Measurements from ENCODE around the gene ADGRG3.

ADGRG3 gene

GRCh38 chr16:57645691-57646387 lies 22.3 kb upstream of the ADGRG3 start:
- Histone ChIP-seq H3K27ac (ENCODE audit: insufficient read depth in 1 of 2, low read depth in 1 of 2, low read length in 2 of 2, poor library complexity in 1 of 2, severe bottlenecking in 2 of 2) (no peak overlapping the region), H3K36me3 (ENCODE audit: control insufficient read depth in 4 of 4, insufficient read depth in 4 of 4, low read length in 3 of 4) (peaks cover 4 to 48% (median 23%) of the 10 kb centered on the region in 4 experiments), H3K4me3 (ENCODE audit: control insufficient read depth in 1 of 7, extremely low read depth in 1 of 7, insufficient read depth in 4 of 7, low read depth in 2 of 7, low read length in 6 of 7) (peak overlapping the region in 1 of 7 experiments; percentile 1), H3K9me3 (ENCODE audit: control extremely low read depth in 1 of 5, control insufficient read depth in 4 of 5, insufficient read depth in 2 of 5, low read depth in 1 of 5, low read length in 4 of 5) (no peaks in the 10 kb centered on the region), H3K27me3 (replicated peaks in 2 of 5; ENCODE audit: control insufficient read depth in 4 of 5, insufficient read depth in 5 of 5, low read length in 4 of 5) (no peaks in the 10 kb centered on the region), H3K4me1 (ENCODE audit: control extremely low read depth in 1 of 4, control insufficient read depth in 4 of 4, insufficient read depth in 4 of 4, low read length in 3 of 4) (peaks cover 7 to 81% (median 75%) of the 10 kb centered on the region in 4 experiments)
- CTCF ChIA-PET: interaction anchor here (0.6 to 11.4 kb wide), 10 partner anchors 9 to 123 kb away, joined by 3 to 500 read pairs (median 4); partner anchors contain the start of genes ADGRG1 and DRC7
- peak in 1 of 3 donors; percentile 38 for DNase-seq
- POLR2A ChIA-PET: interaction anchor here (0.7 to 2.2 kb wide), 7 partner anchors 11 to 103 kb away, joined by 3 to 7 read pairs (median 4); partner anchors contain the start of genes ADGRG1 and ADGRG5
- 77% methylated on average over 11 of the region's 24 CpGs for WGBS (ENCODE audit: insufficient coverage)

GRCh38 chr16:57646388-57647039 lies 21.6 kb upstream of the ADGRG3 start:
- Histone ChIP-seq H3K4me3 (ENCODE audit: control insufficient read depth in 1 of 7, extremely low read depth in 1 of 7, insufficient read depth in 4 of 7, low read depth in 2 of 7, low read length in 6 of 7) (no peak overlapping the region), H3K27me3 (replicated peaks in 2 of 5; ENCODE audit: control insufficient read depth in 4 of 5, insufficient read depth in 5 of 5, low read length in 4 of 5) (no peaks in the 10 kb centered on the region), H3K9me3 (ENCODE audit: control extremely low read depth in 1 of 5, control insufficient read depth in 4 of 5, insufficient read depth in 2 of 5, low read depth in 1 of 5, low read length in 4 of 5) (no peaks in the 10 kb centered on the region), H3K4me1 (ENCODE audit: control extremely low read depth in 1 of 4, control insufficient read depth in 4 of 4, insufficient read depth in 4 of 4, low read length in 3 of 4) (peaks cover 7 to 77% (median 70%) of the 10 kb centered on the region in 4 experiments), H3K36me3 (ENCODE audit: control insufficient read depth in 4 of 4, insufficient read depth in 4 of 4, low read length in 3 of 4) (peaks cover 4 to 50% (median 26%) of the 10 kb centered on the region in 4 experiments), H3K27ac (ENCODE audit: insufficient read depth in 1 of 2, low read depth in 1 of 2, low read length in 2 of 2, poor library complexity in 1 of 2, severe bottlenecking in 2 of 2) (no peak overlapping the region)
- CTCF ChIA-PET: interaction anchor here (0.7 to 11.4 kb wide), 9 partner anchors 10 to 101 kb away, joined by 3 to 500 read pairs (median 9); partner anchors contain the start of genes ADGRG1 and DRC7
- 83% methylated on average over 9 of the region's 14 CpGs for WGBS (ENCODE audit: insufficient coverage)
- POLR2A ChIA-PET: interaction anchor here (1.0 to 2.2 kb wide), 5 partner anchors 12 to 54 kb away, joined by 3 to 7 read pairs (median 4); partner anchors contain the start of gene ADGRG1
- DNase-seq: peak in 2 of 3 donors; percentile 72 to 80

- Histone ChIP-seq H3K27ac (ENCODE audit: insufficient read depth in 1 of 2, low read depth in 1 of 2, low read length in 2 of 2, poor library complexity in 1 of 2, severe bottlenecking in 2 of 2) (peak overlapping the region; percentile 1 to 57), H3K27me3 (replicated peaks in 2 of 5; ENCODE audit: control insufficient read depth in 4 of 5, insufficient read depth in 5 of 5, low read length in 4 of 5) (no peaks in the 10 kb centered on the region), H3K36me3 (ENCODE audit: control insufficient read depth in 4 of 4, insufficient read depth in 4 of 4, low read length in 3 of 4) (peaks cover 4 to 52% (median 31%) of the 10 kb centered on the region in 4 experiments), H3K4me1 (ENCODE audit: control extremely low read depth in 1 of 4, control insufficient read depth in 4 of 4, insufficient read depth in 4 of 4, low read length in 3 of 4) (peaks cover 7 to 85% (median 69%) of the 10 kb centered on the region in 4 experiments), H3K9me3 (ENCODE audit: control extremely low read depth in 1 of 5, control insufficient read depth in 4 of 5, insufficient read depth in 2 of 5, low read depth in 1 of 5, low read length in 4 of 5) (no peaks in the 10 kb centered on the region), H3K4me3 (ENCODE audit: control insufficient read depth in 1 of 7, extremely low read depth in 1 of 7, insufficient read depth in 4 of 7, low read depth in 2 of 7, low read length in 6 of 7) (peak overlapping the region in 1 of 7 experiments; percentile 11)
- CTCF ChIA-PET: interaction anchor here (0.7 to 11.4 kb wide), 18 partner anchors 11 to 152 kb away, joined by 3 to 500 read pairs (median 6); partner anchors contain the start of genes ADGRG1 and DRC7
- DNase-seq: peak in 2 of 3 donors; percentile 50 to 55
- WGBS (ENCODE audit: insufficient coverage): 62% methylated on average over 6 of the region's 10 CpGs
- POLR2A ChIA-PET: interaction anchor here (0.7 to 2.2 kb wide), 8 partner anchors 8 to 482 kb away, joined by 3 to 8 read pairs (median 4); partner anchors contain the start of gene CFAP20
Measured at GRCh38 chr16:57647136-57647875, 20.8 kb upstream of the ADGRG3 start.

GRCh38 chr16:57648125-57648524 lies 20.0 kb upstream of the ADGRG3 start:
- H3K27me3 ChIP-seq (replicated peaks in 2 of 5; ENCODE audit: control insufficient read depth in 4 of 5, insufficient read depth in 5 of 5, low read length in 4 of 5): no peaks in the 10 kb centered on the region
- DNase-seq: peak in 2 of 3 donors; percentile 61 to 70
- H3K9me3 ChIP-seq (ENCODE audit: control extremely low read depth in 1 of 5, control insufficient read depth in 4 of 5, insufficient read depth in 2 of 5, low read depth in 1 of 5, low read length in 4 of 5): no peaks in the 10 kb centered on the region
- peaks cover 4 to 54% (median 36%) of the 10 kb centered on the region in 4 experiments for H3K36me3 ChIP-seq (ENCODE audit: control insufficient read depth in 4 of 4, insufficient read depth in 4 of 4, low read length in 3 of 4)
- POLR2A ChIA-PET: interaction anchor here (0.7 to 1.6 kb wide), 7 partner anchors 9 to 481 kb away, joined by 3 to 8 read pairs (median 3); partner anchors contain the start of gene CFAP20
- peaks cover 7 to 85% (median 69%) of the 10 kb centered on the region in 4 experiments for H3K4me1 ChIP-seq (ENCODE audit: control extremely low read depth in 1 of 4, control insufficient read depth in 4 of 4, insufficient read depth in 4 of 4, low read length in 3 of 4)
- CTCF ChIA-PET: interaction anchor here (0.8 to 11.4 kb wide), 34 partner anchors 9 to 151 kb away, joined by 3 to 500 read pairs (median 4); partner anchors contain the start of genes ADGRG1, ADGRG3, ADGRG5 and DRC7
- WGBS (ENCODE audit: insufficient coverage): 84% methylated on average over 2 of the region's 5 CpGs
- H3K4me3 ChIP-seq (ENCODE audit: control insufficient read depth in 1 of 7, extremely low read depth in 1 of 7, insufficient read depth in 4 of 7, low read depth in 2 of 7, low read length in 6 of 7): no peak overlapping the region
- peak overlapping the region in 1 of 2 experiments; percentile 1 for H3K27ac ChIP-seq (ENCODE audit: insufficient read depth in 1 of 2, low read depth in 1 of 2, low read length in 2 of 2, poor library complexity in 1 of 2, severe bottlenecking in 2 of 2)

GRCh38 chr16:57648581-57649442 lies 19.3 kb upstream of the ADGRG3 start:
- peaks cover 4 to 55% (median 37%) of the 10 kb centered on the region in 4 experiments for H3K36me3 ChIP-seq (ENCODE audit: control insufficient read depth in 4 of 4, insufficient read depth in 4 of 4, low read length in 3 of 4)
- ChIA-PET POLR2A (interaction anchor here (1.3 to 1.6 kb wide), 2 partner anchors 39 to 49 kb away, joined by 3 to 8 read pairs; no protein-coding TSS in a partner anchor), CTCF (interaction anchor here (0.7 to 11.4 kb wide), 44 partner anchors 9 to 437 kb away, joined by 3 to 500 read pairs (median 4); partner anchors contain the start of genes ADGRG1, ADGRG3 and ADGRG5)
- no peaks in the 10 kb centered on the region for H3K9me3 ChIP-seq (ENCODE audit: control extremely low read depth in 1 of 5, control insufficient read depth in 4 of 5, insufficient read depth in 2 of 5, low read depth in 1 of 5, low read length in 4 of 5)
- H3K27me3 ChIP-seq (replicated peaks in 2 of 5; ENCODE audit: control insufficient read depth in 4 of 5, insufficient read depth in 5 of 5, low read length in 4 of 5): no peaks in the 10 kb centered on the region
- WGBS (ENCODE audit: insufficient coverage): 52% methylated on average over 18 of the region's 18 CpGs
- H3K4me3 ChIP-seq (ENCODE audit: control insufficient read depth in 1 of 7, extremely low read depth in 1 of 7, insufficient read depth in 4 of 7, low read depth in 2 of 7, low read length in 6 of 7): no peak overlapping the region
- peaks cover 7 to 85% (median 70%) of the 10 kb centered on the region in 4 experiments for H3K4me1 ChIP-seq (ENCODE audit: control extremely low read depth in 1 of 4, control insufficient read depth in 4 of 4, insufficient read depth in 4 of 4, low read length in 3 of 4)
- H3K27ac ChIP-seq (ENCODE audit: insufficient read depth in 1 of 2, low read depth in 1 of 2, low read length in 2 of 2, poor library complexity in 1 of 2, severe bottlenecking in 2 of 2): no peak overlapping the region
- peak; percentile 76 to 90 (median 88) for DNase-seq

- DNase-seq: no peak
- Histone ChIP-seq H3K4me3 (ENCODE audit: control insufficient read depth in 1 of 7, extremely low read depth in 1 of 7, insufficient read depth in 4 of 7, low read depth in 2 of 7, low read length in 6 of 7) (no peak overlapping the region), H3K4me1 (ENCODE audit: control extremely low read depth in 1 of 4, control insufficient read depth in 4 of 4, insufficient read depth in 4 of 4, low read length in 3 of 4) (peaks cover 5 to 85% (median 69%) of the 10 kb centered on the region in 4 experiments), H3K27me3 (replicated peaks in 2 of 5; ENCODE audit: control insufficient read depth in 4 of 5, insufficient read depth in 5 of 5, low read length in 4 of 5) (no peaks in the 10 kb centered on the region), H3K36me3 (ENCODE audit: control insufficient read depth in 4 of 4, insufficient read depth in 4 of 4, low read length in 3 of 4) (peaks cover 2 to 54% (median 36%) of the 10 kb centered on the region in 4 experiments), H3K27ac (ENCODE audit: insufficient read depth in 1 of 2, low read depth in 1 of 2, low read length in 2 of 2, poor library complexity in 1 of 2, severe bottlenecking in 2 of 2) (no peak overlapping the region), H3K9me3 (ENCODE audit: control extremely low read depth in 1 of 5, control insufficient read depth in 4 of 5, insufficient read depth in 2 of 5, low read depth in 1 of 5, low read length in 4 of 5) (no peaks in the 10 kb centered on the region)
- WGBS (ENCODE audit: insufficient coverage): 89% methylated on average over 6 of the region's 6 CpGs
- POLR2A ChIA-PET: no interaction called here
- CTCF ChIA-PET: interaction anchor here (0.7 to 11.4 kb wide), 29 partner anchors 13 to 438 kb away, joined by 3 to 500 read pairs (median 4); partner anchors contain the start of gene ADGRG1
Measured at GRCh38 chr16:57649443-57649751, 18.7 kb upstream of the ADGRG3 start.
